H9 (cell line): ENCODE data around the gene TOM1L2. TPM values are rescaled to one million over a fixed set of nuclear protein-coding genes. Genes with fewer than 3 reads are reported as not detected.

Source experiments
- DNase-seq: peaks from one replicate; pipeline ENCODE4 v3.0.0-alpha.2; 2017
- H2AFZ ChIP-seq: one replicate; pipeline ENCODE4 v1.6.1; 2013; ENCODE audit warnings: mild to moderate bottlenecking, low read length, control low read depth, moderate library complexity
- H2AK5ac ChIP-seq: 2 replicates; pipeline ENCODE4 v1.6.1; 2013; ENCODE audit warnings: low read length, control low read depth, mixed read lengths; ENCODE audit not compliant: insufficient read length
- H2BK120ac ChIP-seq: one replicate; pipeline ENCODE4 v1.6.1; 2013; ENCODE audit warnings: low read depth, mild to moderate bottlenecking, low read length, control low read depth, inconsistent platforms; ENCODE audit not compliant: poor library complexity, severe bottlenecking
- H2BK12ac ChIP-seq: 2 replicates; pipeline ENCODE4 v1.6.1; 2013; ENCODE audit warnings: low read length, control low read depth, mixed read lengths, low read depth; ENCODE audit not compliant: insufficient read length
- H2BK15ac ChIP-seq: 2 replicates; pipeline ENCODE4 v1.6.1; 2013; ENCODE audit warnings: low read depth, low read length, control low read depth
- H2BK20ac ChIP-seq: one replicate; pipeline ENCODE4 v1.6.1; 2013; ENCODE audit warnings: low read depth, mild to moderate bottlenecking, low read length, control low read depth, inconsistent platforms; ENCODE audit not compliant: poor library complexity, severe bottlenecking
- H2BK5ac ChIP-seq: 2 replicates; pipeline ENCODE4 v1.6.1; 2013; ENCODE audit warnings: low read length, control low read depth, mixed read lengths; ENCODE audit not compliant: insufficient read length
- H3K14ac ChIP-seq: 2 replicates; pipeline ENCODE4 v1.6.1; 2013; ENCODE audit warnings: low read length, control low read depth; ENCODE audit not compliant: insufficient read depth
- H3K18ac ChIP-seq: 2 replicates; pipeline ENCODE4 v1.6.1; 2013; ENCODE audit warnings: low read depth, mild to moderate bottlenecking, mixed read lengths, low read length, control low read depth; ENCODE audit not compliant: insufficient read length
- H3K23ac ChIP-seq: 2 replicates; pipeline ENCODE4 v1.6.1; 2013; ENCODE audit warnings: low read length, control low read depth, mixed read lengths, low read depth; ENCODE audit not compliant: insufficient read length
- H3K23me2 ChIP-seq: 2 replicates; pipeline ENCODE4 v1.6.1; 2013; ENCODE audit warnings: low read depth, mild to moderate bottlenecking, mixed read lengths, low read length, control low read depth; ENCODE audit not compliant: insufficient read length, poor library complexity, severe bottlenecking
- H3K27ac ChIP-seq: 2 replicates; pipeline ENCODE4 v1.5.1; 2013; ENCODE audit warnings: low read length, control low read depth, mixed read lengths, low read depth; ENCODE audit not compliant: insufficient read length
- H3K27me3 ChIP-seq: 2 replicates; pipeline ENCODE4 v1.6.1; 2013; ENCODE audit warnings: low read length, control low read depth, inconsistent platforms; ENCODE audit not compliant: insufficient read depth
- H3K4ac ChIP-seq: 2 replicates; pipeline ENCODE4 v1.6.1; 2013; ENCODE audit warnings: low read depth, mild to moderate bottlenecking, control low read depth, inconsistent platforms, low read length, moderate library complexity
- H3K4me1 ChIP-seq: 2 replicates; pipeline ENCODE4 v1.6.1; 2013; ENCODE audit warnings: low read length, control low read depth, inconsistent platforms; ENCODE audit not compliant: insufficient read depth
- H3K4me2 ChIP-seq: 2 replicates; pipeline ENCODE4 v1.6.1; 2013; ENCODE audit warnings: low read length, control low read depth, mixed read lengths; ENCODE audit not compliant: insufficient read length, insufficient read depth
- H3K56ac ChIP-seq: 2 replicates; pipeline ENCODE4 v1.6.1; 2013; ENCODE audit warnings: low read depth, mild to moderate bottlenecking, mixed read lengths, low read length, control low read depth; ENCODE audit not compliant: insufficient read length
- H3K79me1 ChIP-seq: 2 replicates; pipeline ENCODE4 v1.6.1; 2013; ENCODE audit warnings: low read depth, mild to moderate bottlenecking, moderate library complexity, low read length, control low read depth, inconsistent platforms; ENCODE audit not compliant: insufficient read depth, poor library complexity, severe bottlenecking
- H3K79me2 ChIP-seq: 2 replicates; pipeline ENCODE4 v1.6.1; 2013; ENCODE audit warnings: low read length, control low read depth, inconsistent platforms; ENCODE audit not compliant: insufficient read depth
- H3K9ac ChIP-seq: 2 replicates; pipeline ENCODE4 v1.6.1; 2013; ENCODE audit warnings: low read length, control low read depth, mixed read lengths; ENCODE audit not compliant: insufficient read length; ENCODE audit errors: extremely low read depth
- H3K9me3 ChIP-seq: one replicate; pipeline ENCODE4 v1.6.1; 2013; ENCODE audit warnings: low read depth, low read length, inconsistent platforms; ENCODE audit not compliant: control insufficient read depth
- H3T11ph ChIP-seq: one replicate; pipeline ENCODE4 v1.6.1; 2013; ENCODE audit warnings: mild to moderate bottlenecking, low read length, control low read depth, inconsistent platforms
- H4K20me1 ChIP-seq: one replicate; pipeline ENCODE4 v1.6.1; 2013; ENCODE audit not compliant: control insufficient read depth, insufficient read length, insufficient read depth
- H4K5ac ChIP-seq: 2 replicates; pipeline ENCODE4 v1.6.1; 2013; ENCODE audit warnings: low read depth, mild to moderate bottlenecking, mixed read lengths, low read length, control low read depth; ENCODE audit not compliant: insufficient read length
- H4K8ac ChIP-seq: replicated peaks from 2 replicates; pipeline ENCODE4 v1.6.1; 2013; ENCODE audit warnings: low read length, control low read depth, mixed read lengths, low read depth; ENCODE audit not compliant: insufficient read length
- H4K91ac ChIP-seq: 2 replicates; pipeline ENCODE4 v1.6.1; 2013; ENCODE audit warnings: low read depth, mild to moderate bottlenecking, moderate library complexity, mixed read lengths, low read length, control low read depth; ENCODE audit not compliant: insufficient read length
- H3K27ac Mint-ChIP-seq, 3 experiments: 2 replicates in 2 of 3; 3 replicates in 1 of 3; pipeline ENCODE4 v1.8.0; 2020 to 2021; ENCODE audit warnings: mixed read lengths in 3 of 3, mild to moderate bottlenecking in 1 of 3, moderate library complexity in 1 of 3
- H3K27me3 Mint-ChIP-seq: 2 replicates; pipeline ENCODE4 v1.8.0; 2021; ENCODE audit warnings: low read depth, mild to moderate bottlenecking, moderate library complexity, mixed read lengths
- H3K36me3 Mint-ChIP-seq, 3 experiments: 2 replicates in 2 of 3; 3 replicates in 1 of 3; pipeline ENCODE4 v1.8.0; 2020 to 2021; ENCODE audit warnings: low read depth in 3 of 3, mixed read lengths in 3 of 3; ENCODE audit not compliant: insufficient read depth in 1 of 3
- H3K4me1 Mint-ChIP-seq, 2 experiments: 2 replicates each; pipeline ENCODE4 v1.8.0; 2020; ENCODE audit warnings: mixed read lengths in 2 of 2
- H3K4me3 Mint-ChIP-seq, 2 experiments: 2 replicates in 1 of 2; 3 replicates in 1 of 2; pipeline ENCODE4 v1.8.0; 2020 to 2021; ENCODE audit warnings: mild to moderate bottlenecking in 2 of 2, mixed read lengths in 2 of 2, moderate library complexity in 1 of 2
- H3K9me3 Mint-ChIP-seq, 2 experiments: 2 replicates in 1 of 2; 3 replicates in 1 of 2; pipeline ENCODE4 v1.8.0; 2020; ENCODE audit warnings: mild to moderate bottlenecking in 2 of 2, mixed read lengths in 2 of 2, moderate library complexity in 1 of 2
- WGBS: extraction: QIAGEN DNeasy Blood & Tissue Kit; methylation state at CpG from one replicate; pipeline ENCODE4 v1.1.7; 2013; ENCODE audit warnings: missing lambda C conversion rate, low lambda C conversion rate, mixed read lengths; ENCODE audit not compliant: insufficient read length; ENCODE audit errors: extremely low coverage; 5-methylcytosine and 5-hydroxymethylcytosine counted together
- total RNA-seq: library from RNA; stranded (reverse); gene quantifications from 2 replicates; pipeline ENCODE4 v1.2.1, GENCODE V29; 2021
- TF ChIP-seq, protein P1 (sequence below): fragments of 200-600 bp; sonication (generic); conservative IDR thresholded peaks from 3 replicates; pipeline ENCODE4 v1.8.0; 2021; ENCODE audit warnings: antibody characterized with exemption, mild to moderate bottlenecking

TOM1L2 gene
- total RNA-seq, 1 experiment from 2014 or later = 4.6 TPM

DNA sequence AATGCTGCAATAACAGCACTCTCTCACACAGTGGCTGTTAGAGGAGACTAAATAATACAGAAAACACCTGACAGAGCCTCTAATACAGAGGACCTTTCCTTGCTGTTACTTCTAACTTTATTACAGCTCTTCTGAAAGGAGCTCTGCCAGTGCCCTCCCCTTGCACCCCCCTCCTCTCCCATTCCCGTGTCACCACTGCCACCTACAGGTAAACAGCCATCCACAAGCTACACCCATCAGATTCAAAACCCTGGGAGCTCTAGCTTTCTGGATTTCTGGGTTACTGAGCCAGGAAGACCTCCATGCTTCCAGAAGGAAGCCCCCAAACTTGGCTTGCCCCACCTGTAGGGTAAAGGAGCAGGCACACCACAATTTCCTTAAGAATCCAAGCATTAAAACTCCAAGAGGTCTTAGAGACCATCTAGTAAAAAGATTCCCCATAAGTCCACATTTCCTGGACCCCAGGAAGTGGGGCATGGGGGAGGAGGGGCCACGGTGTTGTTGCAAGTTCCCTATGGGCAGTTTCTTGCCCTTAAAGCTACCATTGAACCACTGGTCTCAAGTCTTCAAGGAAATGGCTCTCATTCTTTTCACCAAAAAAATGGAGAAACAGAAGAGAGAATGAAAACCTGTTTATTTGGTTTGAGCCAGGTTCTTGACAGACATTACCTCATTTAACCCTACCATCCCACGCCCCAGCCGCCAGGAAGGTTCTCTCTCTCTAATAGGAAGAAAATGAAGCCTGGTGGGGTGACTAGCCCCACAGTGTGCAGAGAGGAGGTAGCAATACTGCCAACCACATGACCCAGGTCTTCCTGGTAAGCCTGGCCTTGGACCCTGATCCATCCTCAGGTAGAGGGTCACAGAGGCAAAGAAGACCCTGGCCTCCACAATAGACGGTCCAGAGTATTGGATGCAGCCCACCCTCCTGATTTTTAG, 52.8 kb downstream of the TOM1L2 start:
- H3K4me3 Mint-ChIP-seq = no peak overlapping the region
- no peaks in the 10 kb centered on the region for H3K27me3 Mint-ChIP-seq
- Histone ChIP-seq H4K8ac (no peak overlapping the region), H4K5ac (no peak overlapping the region), H3K9me3 (no peaks in the 10 kb centered on the region), H3K23ac (no peak overlapping the region), H2BK5ac (no peak overlapping the region), H3K23me2 (no peaks in the 10 kb centered on the region), H2BK20ac (no peak overlapping the region), H3K79me2 (no peaks in the 10 kb centered on the region), H3K56ac (no peak overlapping the region), H3K4me1 (peaks cover 3% of the 10 kb centered on the region; the same call in 1 of the 2 replicates), H4K91ac (no peak overlapping the region), H2BK15ac (no peak overlapping the region), H2AFZ (no peak overlapping the region), H3K27me3 (no peaks in the 10 kb centered on the region), H3K4me2 (no peak overlapping the region), H3T11ph (no peak overlapping the region), H3K9ac (no peak overlapping the region), H2BK12ac (no peak overlapping the region), H3K14ac (no peak overlapping the region), H3K18ac (no peak overlapping the region), H2AK5ac (no peak overlapping the region), H4K20me1 (no peaks in the 10 kb centered on the region), H3K27ac (no peak overlapping the region), H3K4ac (no peak overlapping the region), H2BK120ac (no peak overlapping the region), H3K79me1 (no peaks in the 10 kb centered on the region)
- no peak overlapping the region; a peak in 1 of 7 replicates for H3K27ac Mint-ChIP-seq
- H3K9me3 Mint-ChIP-seq = 0 out of 5 replicates have a peak, but pooled peaks cover 0 to 2% of the 10 kb centered on the region in 2 experiments
- WGBS = no CpG with 5 or more reads among the region's 5 CpGs
- DNase-seq = peak; percentile 90
- no peaks in the 10 kb centered on the region; a peak in 1 of 7 replicates for H3K36me3 Mint-ChIP-seq
- TF ChIP-seq, protein P1, sequence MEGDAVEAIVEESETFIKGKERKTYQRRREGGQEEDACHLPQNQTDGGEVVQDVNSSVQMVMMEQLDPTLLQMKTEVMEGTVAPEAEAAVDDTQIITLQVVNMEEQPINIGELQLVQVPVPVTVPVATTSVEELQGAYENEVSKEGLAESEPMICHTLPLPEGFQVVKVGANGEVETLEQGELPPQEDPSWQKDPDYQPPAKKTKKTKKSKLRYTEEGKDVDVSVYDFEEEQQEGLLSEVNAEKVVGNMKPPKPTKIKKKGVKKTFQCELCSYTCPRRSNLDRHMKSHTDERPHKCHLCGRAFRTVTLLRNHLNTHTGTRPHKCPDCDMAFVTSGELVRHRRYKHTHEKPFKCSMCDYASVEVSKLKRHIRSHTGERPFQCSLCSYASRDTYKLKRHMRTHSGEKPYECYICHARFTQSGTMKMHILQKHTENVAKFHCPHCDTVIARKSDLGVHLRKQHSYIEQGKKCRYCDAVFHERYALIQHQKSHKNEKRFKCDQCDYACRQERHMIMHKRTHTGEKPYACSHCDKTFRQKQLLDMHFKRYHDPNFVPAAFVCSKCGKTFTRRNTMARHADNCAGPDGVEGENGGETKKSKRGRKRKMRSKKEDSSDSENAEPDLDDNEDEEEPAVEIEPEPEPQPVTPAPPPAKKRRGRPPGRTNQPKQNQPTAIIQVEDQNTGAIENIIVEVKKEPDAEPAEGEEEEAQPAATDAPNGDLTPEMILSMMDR = peak; percentile 82
- peaks cover 26 to 33% of the 10 kb centered on the region in 2 experiments for H3K4me1 Mint-ChIP-seq
